ENCODE data around the gene ICE1. TPM values are rescaled to one million over a fixed set of nuclear protein-coding genes. Genes with fewer than 3 reads are reported as not detected.

Gene ICE1
- total and polyA plus RNA-seq, 2 donors, result 12.6 to 50.2 TPM

GRCh38 chr5:5531371-5531770, 108.9 kb downstream of the ICE1 start:
- no peak overlapping the region for H3K27ac ChIP-seq (ENCODE audit: low read depth)
- no peaks in the 10 kb centered on the region for H3K4me1 ChIP-seq (ENCODE audit: insufficient read depth)
- no peak overlapping the region for H3K4me3 ChIP-seq (ENCODE audit: low read depth, low read length)
- DNase-seq (ENCODE audit: extremely low spot score), result no peak
- 54% methylated on average over 5 of the region's 5 CpGs for WGBS
- no peaks in the 10 kb centered on the region for H3K36me3 ChIP-seq (ENCODE audit: insufficient read depth)

- Histone ChIP-seq H3K4me1 (ENCODE audit: insufficient read depth) (no peaks in the 10 kb centered on the region), H3K36me3 (ENCODE audit: insufficient read depth) (no peaks in the 10 kb centered on the region), H3K27ac (ENCODE audit: low read depth) (no peak overlapping the region), H3K4me3 (ENCODE audit: low read depth, low read length) (no peak overlapping the region)
- DNase-seq (ENCODE audit: extremely low spot score), result no peak
- WGBS, result 86% methylated on average over 13 of the region's 13 CpGs
These were observed 110.0 kb downstream of the ICE1 start for GRCh38 chr5:5532306-5533076.

DNA sequence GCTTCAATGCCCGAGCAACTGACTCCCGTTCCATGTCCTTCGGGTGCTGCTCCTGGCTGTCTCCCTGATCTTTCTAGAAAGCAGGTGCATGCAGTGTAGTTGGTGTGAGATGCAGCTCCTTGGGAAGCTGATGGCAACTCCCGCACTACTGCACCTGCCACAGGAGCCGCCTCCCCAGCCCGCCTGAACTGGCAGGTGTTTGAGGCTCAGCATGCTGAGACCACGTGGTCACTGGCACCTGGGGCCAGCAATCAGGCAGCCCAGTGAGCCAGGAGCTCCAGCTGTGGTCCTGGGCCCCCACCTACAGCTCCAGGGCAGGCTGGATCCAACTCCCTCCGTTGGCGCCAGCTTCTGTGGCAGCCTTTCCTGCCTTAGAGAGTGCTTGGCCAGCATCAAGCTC, 111.5 kb downstream of the ICE1 start:
- WGBS, result 71% methylated on average over 9 of the region's 9 CpGs
- Histone ChIP-seq H3K4me3 (ENCODE audit: low read depth, low read length) (no peak overlapping the region), H3K4me1 (ENCODE audit: insufficient read depth) (no peaks in the 10 kb centered on the region), H3K36me3 (ENCODE audit: insufficient read depth) (no peaks in the 10 kb centered on the region), H3K27ac (ENCODE audit: low read depth) (no peak overlapping the region)
- no peak for DNase-seq (ENCODE audit: extremely low spot score)

GRCh38 chr5:5534333-5534732, 111.9 kb downstream of the ICE1 start:
- H3K4me3 ChIP-seq (ENCODE audit: low read depth, low read length), result no peak overlapping the region
- no peak for DNase-seq (ENCODE audit: extremely low spot score)
- no peaks in the 10 kb centered on the region for H3K36me3 ChIP-seq (ENCODE audit: insufficient read depth)
- H3K4me1 ChIP-seq (ENCODE audit: insufficient read depth), result no peaks in the 10 kb centered on the region
- WGBS, result 90% methylated on average over 4 of the region's 4 CpGs
- no peak overlapping the region for H3K27ac ChIP-seq (ENCODE audit: low read depth)

- Histone ChIP-seq H3K4me3 (ENCODE audit: low read depth, low read length) (no peak overlapping the region), H3K27ac (ENCODE audit: low read depth) (no peak overlapping the region), H3K36me3 (ENCODE audit: insufficient read depth) (no peaks in the 10 kb centered on the region), H3K4me1 (ENCODE audit: insufficient read depth) (no peaks in the 10 kb centered on the region)
- WGBS, result 89% methylated on average over 4 of the region's 4 CpGs
- no peak for DNase-seq (ENCODE audit: extremely low spot score)
These were observed 114.4 kb downstream of the ICE1 start for GRCh38 chr5:5536871-5537270.

DNA sequence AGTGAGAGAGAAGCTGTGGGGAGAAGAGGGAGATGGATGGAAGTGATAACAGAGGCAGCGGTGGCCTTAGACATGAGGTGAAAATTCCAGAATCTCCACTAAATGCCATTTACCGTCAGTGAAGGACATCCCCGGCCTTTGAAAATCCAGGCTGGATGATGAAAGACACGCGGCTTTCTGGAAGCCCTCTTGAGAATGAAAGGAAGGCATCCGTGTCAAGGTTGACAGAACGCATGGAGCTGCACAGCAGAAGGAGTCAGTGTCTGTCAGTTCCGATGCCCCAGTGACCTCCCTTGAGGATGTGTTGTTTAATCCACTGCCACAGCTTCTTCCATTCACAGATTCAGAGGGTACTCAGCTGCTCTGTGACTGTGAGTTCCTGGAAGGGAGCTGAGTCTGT, 114.9 kb downstream of the ICE1 start:
- H3K27ac ChIP-seq (ENCODE audit: low read depth), result no peak overlapping the region
- no peaks in the 10 kb centered on the region for H3K36me3 ChIP-seq (ENCODE audit: insufficient read depth)
- DNase-seq (ENCODE audit: extremely low spot score), result no peak
- H3K4me3 ChIP-seq (ENCODE audit: low read depth, low read length), result no peak overlapping the region
- 83% methylated on average over 8 of the region's 8 CpGs for WGBS
- H3K4me1 ChIP-seq (ENCODE audit: insufficient read depth), result no peaks in the 10 kb centered on the region

GRCh38 chr5:5539590-5539989, 117.1 kb downstream of the ICE1 start:
- 58% methylated on average over 3 of the region's 3 CpGs for WGBS
- Histone ChIP-seq H3K4me1 (ENCODE audit: insufficient read depth) (no peaks in the 10 kb centered on the region), H3K4me3 (ENCODE audit: low read depth, low read length) (no peak overlapping the region), H3K36me3 (ENCODE audit: insufficient read depth) (no peaks in the 10 kb centered on the region), H3K27ac (ENCODE audit: low read depth) (no peak overlapping the region)
- DNase-seq (ENCODE audit: extremely low spot score), result no peak
